Epithelial cell of proximal tubule (primary cell): ENCODE measurements around the gene SCFD2. TPM values are rescaled to one million over a fixed set of nuclear protein-coding genes. Genes with fewer than 3 reads are reported as not detected.
"Not testable (repeated sequence)": the region's sequence is repeated elsewhere in the genome, so short reads cannot be mapped to it uniquely, and the experiment has no call there.

Source experiments
- DNase-seq: peaks from one replicate; pipeline ENCODE4 v3.0.0-alpha.2; 2011; ENCODE audit warnings: low read depth
- H3K4me3 ChIP-seq: 2 replicates; pipeline ENCODE4 v1.5.1; 2011; ENCODE audit warnings: low read depth, mild to moderate bottlenecking, low read length
- total RNA-seq: library from RNA; depleted of rRNA; stranded (reverse); fragments of >200 nt; gene quantifications from 2 replicates; pipeline ENCODE4 v1.2.3, GENCODE V29; 2015
- TF ChIP-seq, protein P1 (sequence below): conservative IDR thresholded peaks from 2 replicates; pipeline ENCODE4 v1.5.1; 2012; ENCODE audit warnings: low read depth, mild to moderate bottlenecking, low read length

SCFD2 gene
- total RNA-seq, 1 donor from 2014 or later, result 8.9 TPM

DNA sequence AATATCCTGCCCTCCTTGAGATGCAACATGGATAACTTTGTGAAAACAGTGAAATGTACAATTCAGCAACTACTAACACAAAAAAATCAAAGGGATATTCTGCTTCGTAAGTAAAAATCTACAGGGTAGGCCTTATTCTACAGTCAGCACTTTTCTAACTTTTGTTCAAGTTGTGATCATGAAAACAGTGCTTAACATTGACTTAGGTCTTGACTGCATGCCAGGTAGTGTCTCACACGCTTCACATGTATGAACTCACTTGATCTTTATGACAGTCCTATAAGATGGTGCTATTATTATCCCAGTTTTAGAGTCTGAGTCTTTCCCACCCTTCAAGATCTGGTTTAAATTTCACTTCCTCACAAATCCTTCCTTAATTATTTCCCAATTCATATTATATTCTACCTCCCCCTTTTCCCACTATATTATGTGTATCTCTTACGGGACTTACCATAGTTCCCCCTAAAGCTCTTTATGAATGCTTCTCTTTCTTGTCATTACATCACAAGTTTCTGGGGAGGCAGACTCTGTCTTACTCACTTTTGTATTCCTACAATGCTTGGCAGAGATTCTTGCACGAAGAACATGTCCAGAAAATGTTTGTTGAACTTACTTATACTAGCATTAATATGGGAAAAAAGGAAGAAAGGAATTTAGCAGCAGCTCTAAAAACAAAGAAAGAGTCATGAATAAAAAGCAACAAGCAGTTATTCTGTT is 179.8 kb downstream of the SCFD2 start:
- TF ChIP-seq, protein P1, sequence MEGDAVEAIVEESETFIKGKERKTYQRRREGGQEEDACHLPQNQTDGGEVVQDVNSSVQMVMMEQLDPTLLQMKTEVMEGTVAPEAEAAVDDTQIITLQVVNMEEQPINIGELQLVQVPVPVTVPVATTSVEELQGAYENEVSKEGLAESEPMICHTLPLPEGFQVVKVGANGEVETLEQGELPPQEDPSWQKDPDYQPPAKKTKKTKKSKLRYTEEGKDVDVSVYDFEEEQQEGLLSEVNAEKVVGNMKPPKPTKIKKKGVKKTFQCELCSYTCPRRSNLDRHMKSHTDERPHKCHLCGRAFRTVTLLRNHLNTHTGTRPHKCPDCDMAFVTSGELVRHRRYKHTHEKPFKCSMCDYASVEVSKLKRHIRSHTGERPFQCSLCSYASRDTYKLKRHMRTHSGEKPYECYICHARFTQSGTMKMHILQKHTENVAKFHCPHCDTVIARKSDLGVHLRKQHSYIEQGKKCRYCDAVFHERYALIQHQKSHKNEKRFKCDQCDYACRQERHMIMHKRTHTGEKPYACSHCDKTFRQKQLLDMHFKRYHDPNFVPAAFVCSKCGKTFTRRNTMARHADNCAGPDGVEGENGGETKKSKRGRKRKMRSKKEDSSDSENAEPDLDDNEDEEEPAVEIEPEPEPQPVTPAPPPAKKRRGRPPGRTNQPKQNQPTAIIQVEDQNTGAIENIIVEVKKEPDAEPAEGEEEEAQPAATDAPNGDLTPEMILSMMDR, result no peak
- H3K4me3 ChIP-seq, result no peak overlapping the region
- DNase-seq, result no peak

DNA sequence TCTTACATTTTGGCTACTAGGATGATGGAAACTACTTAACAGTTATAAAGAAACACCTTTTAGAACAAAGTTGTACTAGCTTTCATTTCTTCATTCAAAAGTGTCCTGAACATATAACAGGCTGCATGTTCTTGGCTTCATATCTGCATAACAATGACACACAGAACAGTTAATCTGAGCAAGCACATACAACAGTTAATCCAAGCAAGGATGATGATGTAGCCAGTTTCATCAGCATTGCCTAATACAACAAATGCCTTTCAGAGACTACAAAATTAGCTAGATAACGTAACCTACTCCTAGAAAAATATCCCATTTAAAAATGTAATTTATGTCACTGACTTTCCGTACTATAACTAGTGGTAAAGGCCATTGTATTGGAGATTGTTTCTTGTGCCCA is 182.1 kb downstream of the SCFD2 start:
- TF ChIP-seq, protein P1, result no peak
- DNase-seq, result no peak
- H3K4me3 ChIP-seq, result no peak overlapping the region

DNA sequence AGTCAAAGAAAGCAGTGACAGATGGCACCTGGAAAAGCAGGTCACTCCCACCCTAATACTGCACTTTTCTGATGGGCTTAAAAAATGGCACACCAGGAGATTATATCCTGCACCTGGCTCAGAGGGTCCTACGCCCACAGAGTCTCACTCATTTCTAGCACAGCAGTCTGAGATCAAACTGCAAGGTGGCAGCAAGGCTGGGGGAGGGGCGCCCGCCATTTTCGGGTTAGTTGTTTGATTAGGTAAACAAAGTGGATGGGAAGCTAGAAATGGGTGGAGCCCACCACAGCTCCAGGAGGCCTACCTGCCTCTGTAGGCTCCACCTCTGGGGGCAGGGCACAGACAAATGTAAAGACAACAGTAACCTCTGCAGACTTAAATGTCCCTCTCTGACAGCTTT is 188.1 kb downstream of the SCFD2 start:
- not testable (repeated sequence) for H3K4me3 ChIP-seq, DNase-seq

DNA sequence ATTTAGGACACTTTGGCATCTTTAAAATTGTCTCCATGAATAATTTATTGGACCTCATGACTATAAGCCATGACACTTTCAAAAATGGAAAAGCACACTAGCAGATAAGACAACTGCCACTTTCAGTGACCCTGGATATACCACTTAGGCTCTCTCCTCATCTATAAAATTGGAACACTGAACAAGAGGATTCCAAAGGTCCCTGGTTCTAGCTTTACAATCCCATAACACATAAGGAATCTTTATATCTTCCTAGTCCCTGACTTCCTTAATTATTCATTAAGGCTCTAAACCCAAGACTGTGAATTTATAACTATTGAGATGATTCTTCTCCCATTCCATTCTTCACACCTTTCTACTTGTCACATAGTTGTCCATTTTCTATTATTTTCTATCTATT is 190.2 kb downstream of the SCFD2 start:
- H3K4me3 ChIP-seq, result no peak overlapping the region
- DNase-seq, result no peak
- TF ChIP-seq, protein P1, result no peak

DNA sequence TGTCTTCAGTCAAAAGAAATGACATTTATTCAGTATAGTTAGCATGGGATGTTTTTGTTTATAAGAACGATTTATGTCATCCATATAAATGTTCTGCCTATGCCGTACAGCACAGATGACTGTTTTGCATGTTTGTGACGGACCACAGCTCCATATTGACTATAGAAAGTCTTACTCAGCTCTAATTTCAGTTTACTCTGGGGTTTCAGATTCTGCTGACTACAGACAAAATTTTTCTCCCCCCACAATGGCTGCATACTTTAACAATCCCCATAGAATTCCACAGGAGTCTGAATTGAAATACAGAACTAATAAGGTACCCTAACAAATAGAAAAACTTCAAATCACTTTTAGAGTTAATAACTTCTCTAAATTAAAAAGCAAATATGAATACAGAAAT is 191.0 kb downstream of the SCFD2 start:
- H3K4me3 ChIP-seq, result no peak overlapping the region
- no peak for DNase-seq
- TF ChIP-seq, protein P1, result no peak

DNA sequence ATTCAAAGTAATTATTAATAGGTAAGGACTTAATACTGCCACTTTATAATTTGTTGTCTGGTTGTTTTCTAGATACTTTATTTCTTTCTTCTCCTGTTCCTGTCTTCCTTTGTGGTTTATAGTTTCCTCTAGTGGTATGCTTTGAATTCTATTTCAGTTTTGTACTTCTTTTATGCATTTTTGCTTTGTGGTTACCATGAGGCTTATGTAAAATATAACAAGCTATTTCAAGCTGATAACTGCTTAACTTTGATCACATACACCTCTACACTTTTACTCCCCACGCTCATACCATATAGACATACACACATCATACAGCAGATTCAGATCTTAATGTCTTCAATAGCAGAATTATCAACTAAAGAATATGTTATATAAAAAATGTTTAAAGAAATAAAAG is 192.3 kb downstream of the SCFD2 start:
- TF ChIP-seq, protein P1, result no peak
- no peak for DNase-seq

DNA sequence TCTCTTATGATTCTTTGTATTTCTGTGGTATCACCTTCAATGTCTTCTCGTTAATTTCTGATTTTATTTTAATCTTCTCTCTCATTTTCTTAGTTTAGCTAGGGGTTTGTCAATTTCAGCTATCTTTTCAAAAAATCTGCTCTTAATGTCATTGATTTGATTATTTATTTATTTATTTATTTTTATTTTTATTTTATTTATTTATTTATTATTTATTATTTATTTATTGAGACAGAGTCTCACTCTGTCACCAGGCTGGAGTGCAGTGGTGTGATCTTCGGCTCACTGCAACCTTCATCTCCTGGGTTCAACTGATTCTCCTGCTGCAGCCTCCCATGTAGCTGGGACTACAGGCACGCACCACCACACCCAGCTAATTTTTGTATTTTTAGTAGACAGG is 194.1 kb downstream of the SCFD2 start:
- TF ChIP-seq, protein P1, result no peak
- H3K4me3 ChIP-seq, result no peak overlapping the region

More for the DNA sequence above, 192.3 kb downstream of the SCFD2 start:
- no peak overlapping the region for H3K4me3 ChIP-seq

More for the DNA sequence above, 194.1 kb downstream of the SCFD2 start:
- DNase-seq, result no peak
